K562 (cell line): ENCODE results near the gene SLA2. TPM values are rescaled to one million over a fixed set of nuclear protein-coding genes. Genes with fewer than 3 reads are reported as not detected.

Experiments used
- CCNT2 ChIP-seq: IDR thresholded peaks from 2 replicates; pipeline ENCODE4 v1.6.1; 2011; ENCODE audit warnings: borderline replicate concordance, low read depth, mild to moderate bottlenecking, moderate library complexity, mixed read lengths, low read length; ENCODE audit not compliant: insufficient read length; ENCODE audit errors: extremely low read depth
- CHD4 ChIP-seq: fragments of 200-600 bp; sonication (generic); IDR thresholded peaks from 3 replicates; pipeline ENCODE4 v1.6.1; 2012; ENCODE audit warnings: low read depth, mild to moderate bottlenecking, mixed read lengths, low read length, inconsistent platforms; ENCODE audit not compliant: insufficient read depth, insufficient replicate concordance, poor library complexity, severe bottlenecking
- FIP1L1 ChIP-seq: fragments of 200-400 bp; formaldehyde crosslinking; IDR thresholded peaks from 2 replicates; pipeline ENCODE4 v1.6.1; 2018; ENCODE audit warnings: mild to moderate bottlenecking, low read depth, low read length; ENCODE audit not compliant: poor library complexity, severe bottlenecking
- FOXP1 ChIP-seq: sonication (generic); formaldehyde crosslinking; IDR thresholded peaks from 2 replicates; pipeline ENCODE4 v1.8.0; 2022; ENCODE audit warnings: mild to moderate bottlenecking, missing genetic modification reagents
- HDAC6 ChIP-seq: IDR thresholded peaks from 2 replicates; pipeline ENCODE4 v1.6.1; 2012; ENCODE audit warnings: low read depth, mild to moderate bottlenecking, control low read depth, inconsistent platforms, low read length, moderate library complexity
- IFI16 ChIP-seq: fragments of 250-450 bp; sonication (Bioruptor Pico); IDR thresholded peaks from 2 replicates; pipeline ENCODE4 v2.1.2; 2022; ENCODE audit warnings: mild to moderate bottlenecking, inconsistent platforms
- JUNB ChIP-seq: fragments of 450-650 bp; formaldehyde crosslinking; conservative IDR thresholded peaks from 2 replicates; pipeline ENCODE4 v1.4.0; 2020; ENCODE audit warnings: mild to moderate bottlenecking
- KLF6 ChIP-seq: fragments of 250-450 bp; sonication (Bioruptor Pico); IDR thresholded peaks from 2 replicates; pipeline ENCODE4 v1.4.0; 2020; ENCODE audit warnings: mild to moderate bottlenecking, moderate library complexity, borderline replicate concordance
- SAFB ChIP-seq: fragments of 200-400 bp; formaldehyde crosslinking; IDR thresholded peaks from 2 replicates; pipeline ENCODE4 v1.6.1; 2017; ENCODE audit warnings: low read depth, low read length, borderline replicate concordance
- SP2 ChIP-seq: IDR thresholded peaks from 2 replicates; pipeline ENCODE4 v1.6.1; 2011; ENCODE audit warnings: mild to moderate bottlenecking, low read depth, low read length, moderate library complexity; ENCODE audit not compliant: poor library complexity, severe bottlenecking; ENCODE audit errors: extremely low read depth
- TARDBP ChIP-seq: fragments of 450-650 bp; IDR thresholded peaks from 2 replicates; pipeline ENCODE4 v1.6.1; 2016
- ZBTB7A ChIP-seq: IDR thresholded peaks from 2 replicates; pipeline ENCODE4 v1.6.1; 2011; ENCODE audit warnings: low read depth, mild to moderate bottlenecking, low read length, moderate library complexity, borderline replicate concordance; ENCODE audit not compliant: control insufficient read depth
- ZBTB8A ChIP-seq: fragments of 450-650 bp; IDR thresholded peaks from 2 replicates; pipeline ENCODE4 v1.6.1; 2018; ENCODE audit warnings: mild to moderate bottlenecking, moderate library complexity; ENCODE audit not compliant: partially characterized antibody
- ZKSCAN8 ChIP-seq: fragments of 200-800 bp; sonication (Bioruptor generic); IDR thresholded peaks from 2 replicates; pipeline ENCODE4 v1.6.1; 2016; ENCODE audit warnings: missing genetic modification characterization, missing compliant biosample characterization
- ZNF263 ChIP-seq: sonication (generic); formaldehyde crosslinking; IDR thresholded peaks from 2 replicates; pipeline ENCODE4 v1.8.0; 2022; ENCODE audit warnings: mild to moderate bottlenecking, missing genetic modification reagents, borderline replicate concordance
- ZNF431 ChIP-seq: sonication (generic); formaldehyde crosslinking; IDR thresholded peaks from 2 replicates; pipeline ENCODE4 v1.8.0; 2022; ENCODE audit warnings: mild to moderate bottlenecking, missing genetic modification reagents
- ZNF507 ChIP-seq: conservative IDR thresholded peaks from 2 replicates; pipeline ENCODE4 v1.6.1; 2017; ENCODE audit warnings: missing genetic modification characterization, missing compliant biosample characterization
- ZSCAN32 ChIP-seq: fragments of 450-650 bp; formaldehyde crosslinking; IDR thresholded peaks from 2 replicates; pipeline ENCODE4 v1.4.0; 2020; ENCODE audit warnings: mild to moderate bottlenecking, moderate library complexity
- polyA plus RNA-seq, 8 experiments: library from polyadenylated mRNA; depleted of rRNA in 4 of 8; stranded (reverse) in 5 of 8; unstranded in 3 of 8; fragments of >200 nt; fragmentation: Nextera tagmentation in 2 of 8; fragmentation: Illumina TruSeq in 1 of 8; extraction: Ambion mirVana in 2 of 8; extraction: Trizol in 1 of 8; gene quantifications; 2 replicates each; pipeline versions ENCODE4 v1.2.1 to v1.2.3, GENCODE V29; 2011 to 2014; ENCODE audit warnings: inconsistent platforms in 1 of 8, missing spikeins in 1 of 8
- total RNA-seq, 7 experiments: library from RNA; depleted of rRNA in 6 of 7; stranded (reverse); fragments of >200 nt in 6 of 7; fragmentation: Illumina TruSeq in 2 of 7; extraction: Trizol in 2 of 7; gene quantifications; 2 replicates each; pipeline versions ENCODE4 v1.2.1 to v1.2.3, GENCODE V29; 2011 to 2021; ENCODE audit warnings: low replicate concordance in 1 of 7
- TF ChIP-seq, protein P1 (sequence below): IDR thresholded peaks from 2 replicates; pipeline ENCODE4 v1.6.1; 2016; ENCODE audit warnings: missing genetic modification characterization, missing compliant biosample characterization
- TF ChIP-seq, protein P2 (sequence below): sonication (generic); formaldehyde crosslinking; IDR thresholded peaks from 2 replicates; pipeline ENCODE4 v1.8.0; 2022; ENCODE audit warnings: mild to moderate bottlenecking, missing genetic modification reagents
- TF ChIP-seq, protein P3 (sequence below): fragments of 450-650 bp; IDR thresholded peaks from 2 replicates; pipeline ENCODE4 v1.6.1; 2018; ENCODE audit not compliant: partially characterized antibody

Gene SLA2
- total and polyA plus RNA-seq, 9 of the 15 experiments (the other 6 are each of a cell fraction or from before 2014, with no cell fraction given) = 0.07 TPM; not detected in 7

DNA sequence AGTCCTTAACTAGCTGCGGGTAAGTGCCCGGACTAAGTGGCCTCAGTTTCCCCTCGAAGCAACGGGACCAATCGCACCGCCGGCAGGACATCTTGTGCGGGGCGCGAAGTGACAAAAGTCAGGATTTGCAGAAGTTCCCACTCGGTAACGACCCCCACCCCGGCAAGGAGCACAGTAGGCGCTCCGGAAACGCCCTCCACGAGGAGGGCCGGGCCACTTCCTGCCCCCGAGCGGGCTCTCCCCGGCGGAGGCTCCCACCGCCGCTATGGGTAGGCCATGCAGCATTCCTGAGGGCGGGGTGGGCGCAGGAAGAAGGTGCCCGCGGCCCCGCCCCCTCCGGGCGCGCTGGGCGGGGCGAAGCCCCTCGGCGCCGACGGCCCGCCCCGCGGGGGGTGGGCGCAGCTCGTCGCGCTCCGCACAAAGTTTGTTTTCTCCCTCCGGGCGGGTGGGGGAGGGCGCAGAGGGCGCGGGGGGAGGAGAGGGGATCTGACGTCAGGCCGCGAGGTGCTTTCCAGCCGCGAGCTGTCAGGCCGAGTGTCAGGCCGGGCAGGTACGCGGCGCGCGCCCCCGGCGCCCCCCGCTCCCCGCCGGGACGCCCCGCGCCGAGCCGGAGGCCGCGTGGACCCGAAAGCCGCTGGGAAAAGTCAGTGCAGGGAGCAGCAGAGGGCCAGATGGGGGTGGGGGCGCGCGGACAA is 72.7 kb downstream of the SLA2 start, which contains the start of gene TGIF2 (continued):
- TF ChIP-seq CHD4 (no peak), ZNF507 (no peak), ZBTB8A (no peak), ZNF431 (CRISPR knock-in tag) (0 out of 2 replicates have a peak, but pooled peaks have one; percentile 23), TARDBP (no peak), ZBTB7A (peak; percentile 97), FIP1L1 (peak; percentile 66), SAFB (no peak), CCNT2 (peak; percentile 88), KLF6 (CRISPR knock-in tag) (no peak), JUNB (CRISPR knock-in tag) (no peak), ZKSCAN8 (CRISPR knock-in tag) (peak; percentile 36; the same call in 1 of the 2 replicates), ZSCAN32 (CRISPR knock-in tag) (no peak), SP2 (no peak), FOXP1 (CRISPR knock-in tag) (no peak), IFI16 (CRISPR knock-in tag) (no peak), HDAC6 (no peak), ZNF263 (CRISPR knock-in tag) (peak; percentile 46; the same call in 1 of the 2 replicates)
- TF ChIP-seq, protein P1, sequence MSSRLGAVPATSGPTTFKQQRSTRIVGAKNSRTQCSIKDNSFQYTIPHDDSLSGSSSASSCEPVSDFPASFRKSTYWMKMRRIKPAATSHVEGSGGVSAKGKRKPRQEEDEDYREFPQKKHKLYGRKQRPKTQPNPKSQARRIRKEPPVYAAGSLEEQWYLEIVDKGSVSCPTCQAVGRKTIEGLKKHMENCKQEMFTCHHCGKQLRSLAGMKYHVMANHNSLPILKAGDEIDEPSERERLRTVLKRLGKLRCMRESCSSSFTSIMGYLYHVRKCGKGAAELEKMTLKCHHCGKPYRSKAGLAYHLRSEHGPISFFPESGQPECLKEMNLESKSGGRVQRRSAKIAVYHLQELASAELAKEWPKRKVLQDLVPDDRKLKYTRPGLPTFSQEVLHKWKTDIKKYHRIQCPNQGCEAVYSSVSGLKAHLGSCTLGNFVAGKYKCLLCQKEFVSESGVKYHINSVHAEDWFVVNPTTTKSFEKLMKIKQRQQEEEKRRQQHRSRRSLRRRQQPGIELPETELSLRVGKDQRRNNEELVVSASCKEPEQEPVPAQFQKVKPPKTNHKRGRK (tag) = no peak
- TF ChIP-seq, protein P2, sequence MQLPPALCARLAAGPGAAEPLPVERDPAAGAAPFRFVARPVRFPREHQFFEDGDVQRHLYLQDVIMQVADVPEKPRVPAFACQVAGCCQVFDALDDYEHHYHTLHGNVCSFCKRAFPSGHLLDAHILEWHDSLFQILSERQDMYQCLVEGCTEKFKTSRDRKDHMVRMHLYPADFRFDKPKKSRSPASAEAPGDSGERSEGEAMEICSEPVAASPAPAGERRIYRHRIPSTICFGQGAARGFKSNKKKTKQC (CRISPR knock-in tag) = 0 out of 2 replicates have a peak, but pooled peaks have one; percentile 37
- TF ChIP-seq, protein P3, sequence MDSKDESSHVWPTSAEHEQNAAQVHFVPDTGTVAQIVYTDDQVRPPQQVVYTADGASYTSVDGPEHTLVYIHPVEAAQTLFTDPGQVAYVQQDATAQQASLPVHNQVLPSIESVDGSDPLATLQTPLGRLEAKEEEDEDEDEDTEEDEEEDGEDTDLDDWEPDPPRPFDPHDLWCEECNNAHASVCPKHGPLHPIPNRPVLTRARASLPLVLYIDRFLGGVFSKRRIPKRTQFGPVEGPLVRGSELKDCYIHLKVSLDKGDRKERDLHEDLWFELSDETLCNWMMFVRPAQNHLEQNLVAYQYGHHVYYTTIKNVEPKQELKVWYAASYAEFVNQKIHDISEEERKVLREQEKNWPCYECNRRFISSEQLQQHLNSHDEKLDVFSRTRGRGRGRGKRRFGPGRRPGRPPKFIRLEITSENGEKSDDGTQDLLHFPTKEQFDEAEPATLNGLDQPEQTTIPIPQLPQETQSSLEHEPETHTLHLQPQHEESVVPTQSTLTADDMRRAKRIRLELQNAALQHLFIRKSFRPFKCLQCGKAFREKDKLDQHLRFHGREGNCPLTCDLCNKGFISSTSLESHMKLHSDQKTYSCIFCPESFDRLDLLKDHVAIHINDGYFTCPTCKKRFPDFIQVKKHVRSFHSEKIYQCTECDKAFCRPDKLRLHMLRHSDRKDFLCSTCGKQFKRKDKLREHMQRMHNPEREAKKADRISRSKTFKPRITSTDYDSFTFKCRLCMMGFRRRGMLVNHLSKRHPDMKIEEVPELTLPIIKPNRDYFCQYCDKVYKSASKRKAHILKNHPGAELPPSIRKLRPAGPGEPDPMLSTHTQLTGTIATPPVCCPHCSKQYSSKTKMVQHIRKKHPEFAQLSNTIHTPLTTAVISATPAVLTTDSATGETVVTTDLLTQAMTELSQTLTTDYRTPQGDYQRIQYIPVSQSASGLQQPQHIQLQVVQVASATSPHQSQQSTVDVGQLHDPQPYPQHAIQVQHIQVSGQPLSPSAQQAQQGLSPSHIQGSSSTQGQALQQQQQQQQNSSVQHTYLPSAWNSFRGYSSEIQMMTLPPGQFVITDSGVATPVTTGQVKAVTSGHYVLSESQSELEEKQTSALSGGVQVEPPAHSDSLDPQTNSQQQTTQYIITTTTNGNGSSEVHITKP = no peak
